ENCODE measurements around the gene SH2D3A. TPM values are rescaled to one million over a fixed set of nuclear protein-coding genes. Genes with fewer than 3 reads are reported as not detected.

SH2D3A gene
- total and polyA plus RNA-seq, 2 of the 8 experiments (the other 6 are each of a cell fraction or from before 2014, with no cell fraction given), result 14.5 to 22.1 TPM

DNA sequence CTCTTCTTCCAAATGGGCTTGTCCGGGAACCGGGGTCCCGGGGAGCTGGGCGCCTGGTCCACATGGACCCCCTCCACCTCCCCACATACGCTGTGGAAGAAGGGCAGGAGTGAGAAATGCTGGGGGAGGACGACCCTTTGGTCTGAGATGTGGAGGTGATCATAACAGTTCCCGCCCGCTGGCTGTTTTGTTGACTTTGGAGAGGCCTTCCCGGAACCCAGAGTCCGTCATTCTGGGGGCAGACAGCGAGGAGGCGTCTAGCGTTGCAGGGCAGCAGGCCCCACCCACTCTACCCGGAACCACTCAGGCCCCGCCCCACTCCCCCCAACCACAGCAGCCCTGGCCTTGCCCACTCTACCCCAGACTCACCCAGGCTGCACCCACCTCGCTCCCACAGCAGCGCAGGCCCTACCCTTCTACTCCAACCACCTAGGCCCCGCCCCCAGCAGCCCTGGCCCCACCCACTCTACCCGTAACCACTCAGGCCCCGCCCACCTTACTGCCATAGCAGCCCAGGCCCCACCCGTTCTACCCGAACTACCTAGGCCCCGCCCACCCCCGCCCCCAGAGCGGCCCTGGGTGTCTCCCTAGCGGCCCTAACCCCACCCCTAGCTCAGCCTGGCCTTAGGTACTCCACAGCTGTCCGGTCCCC is 37.0 kb downstream of the SH2D3A start:
- Histone ChIP-seq H3K56ac (replicated peaks; ENCODE audit: insufficient read length, low read depth, low read length) (no peak overlapping the region), H3K79me2 (ENCODE audit: control insufficient read depth in 1 of 2, insufficient read depth in 2 of 2, low read length in 2 of 2) (no peaks in the 10 kb centered on the region), H3K9ac (replicated peaks in 1 of 4; ENCODE audit: extremely low read depth in 1 of 4, low read depth in 3 of 4, low read length in 3 of 4) (no peak overlapping the region), H3K4me1 (replicated peaks in 1 of 4; ENCODE audit: control insufficient read depth in 3 of 4, insufficient read depth in 4 of 4, low read length in 3 of 4) (peaks cover 0 to 15% (median 9%) of the 10 kb centered on the region in 4 experiments; a peak in 6 of 7 replicates), H4K91ac (replicated peaks; ENCODE audit: insufficient read length, low read length) (no peak overlapping the region), H3K4me3 (ENCODE audit: extremely low read depth in 1 of 4, insufficient read depth in 2 of 4, low read depth in 3 of 4, low read length in 4 of 4) (peak overlapping the region; percentile 13 to 41 (median 28); a peak in 4 of 8 replicates), H2AFZ (ENCODE audit: low read length) (no peak overlapping the region), H3K23me2 (ENCODE audit: low read depth, low read length) (no peaks in the 10 kb centered on the region), H3K27me3 (replicated peaks in 1 of 4; ENCODE audit: control insufficient read depth in 3 of 4, extremely low read depth in 1 of 4, insufficient read depth in 3 of 4, low read length in 3 of 4) (no peaks in the 10 kb centered on the region), H3K18ac (ENCODE audit: extremely low read depth, low read length) (no peak overlapping the region), H3K9me3 (ENCODE audit: insufficient read depth in 2 of 2, low read depth in 1 of 2, low read length in 1 of 2) (no peaks in the 10 kb centered on the region), H2BK15ac (ENCODE audit: low read length) (no peak overlapping the region), H3K79me1 (ENCODE audit: low read depth, low read length) (no peaks in the 10 kb centered on the region; the same call in 1 of the 2 replicates), H4K8ac (ENCODE audit: extremely low read depth, insufficient read depth, low read length) (no peak overlapping the region), H3K4me2 (ENCODE audit: insufficient read depth in 1 of 2, low read depth in 2 of 2, low read length in 2 of 2) (peak overlapping the region; percentile 26 to 50), H3K27ac (ENCODE audit: low read depth, low read length) (no peak overlapping the region), H3K36me3 (ENCODE audit: control insufficient read depth in 2 of 4, insufficient read depth in 4 of 4, low read length in 3 of 4) (peaks cover 0 to 5% (median 0%) of the 10 kb centered on the region in 4 experiments; a peak in 1 of 8 replicates), H3K14ac (ENCODE audit: insufficient read length) (no peak overlapping the region), H2BK12ac (ENCODE audit: low read depth, low read length) (no peak overlapping the region), H2BK5ac (ENCODE audit: low read depth, low read length) (no peak overlapping the region), H4K20me1 (replicated peaks in 1 of 2; ENCODE audit: control insufficient read depth in 1 of 2, insufficient read depth in 2 of 2, low read length in 2 of 2) (peaks cover 0 to 8% of the 10 kb centered on the region in 2 experiments), H2BK20ac (ENCODE audit: low read length) (no peak overlapping the region), H3K23ac (ENCODE audit: insufficient read length) (no peak overlapping the region), H2AK5ac (ENCODE audit: low read depth, low read length) (no peak overlapping the region), H4K5ac (ENCODE audit: insufficient read length, low read depth, low read length) (peak overlapping the region; percentile 64), H3K4ac (replicated peaks; ENCODE audit: insufficient read length, low read depth, low read length) (no peak overlapping the region), H2BK120ac (replicated peaks; ENCODE audit: low read depth, low read length) (no peak overlapping the region)
- no peak for FAIRE-seq
- DNase-seq (ENCODE audit: low read depth in 1 of 2, low spot score in 2 of 2), result peak; percentile 82 to 91
- CTCF ChIA-PET (ENCODE audit: partially characterized antibody), result interaction anchor here (0.6 to 2.3 kb wide), 4 partner anchors 14 to 225 kb away, joined by 3 to 6 read pairs (median 4); no protein-coding TSS in a partner anchor
- POLR2A ChIA-PET (ENCODE audit: partially characterized antibody), result interaction anchor here (1.3 to 3.2 kb wide), 3 partner anchors 10 to 24 kb away, joined by 3 to 14 read pairs (median 4); no protein-coding TSS in a partner anchor
- 73% methylated on average over 8 of the region's 27 CpGs; no CpG with 5 or more reads in 1 of the 2 experiments for whole genome bisulfite sequencing, 2 experiments (ENCODE audit: extremely low coverage in 1 of 2, insufficient coverage in 1 of 2, insufficient read length in 1 of 2, insufficient replicate concordance in 2 of 2, low coverage in 1 of 2, low lambda C conversion rate in 2 of 2, missing lambda C conversion rate in 1 of 2)
- TF ChIP-seq GABPA (IDR thresholded peaks at IDR 0.05; ENCODE audit: borderline replicate concordance, insufficient read depth, low read length), result no peak
- no peak for TF ChIP-seq FOSL1 (IDR thresholded peaks at IDR 0.05; ENCODE audit: insufficient read depth, low read depth, low read length)
- TF ChIP-seq SP2 (IDR thresholded peaks at IDR 0.05; ENCODE audit: low read length), result no peak
- no peak for TF ChIP-seq POLR2AphosphoS5 (IDR thresholded peaks at IDR 0.05; ENCODE audit: low read depth, low read length)
- TF ChIP-seq RBBP5 (IDR thresholded peaks at IDR 0.05; ENCODE audit: borderline replicate concordance, low read depth, low read length), result no peak
- TF ChIP-seq SUZ12 (IDR thresholded peaks at IDR 0.05; ENCODE audit: low read length), result no peak

All from H1 (cell line).